ENCODE results near the gene PRKCZ. TPM values are rescaled to one million over a fixed set of nuclear protein-coding genes. Genes with fewer than 3 reads are reported as not detected.

Gene PRKCZ
- total RNA-seq, 1 experiment from 2014 or later, result 36.0 TPM

DNA sequence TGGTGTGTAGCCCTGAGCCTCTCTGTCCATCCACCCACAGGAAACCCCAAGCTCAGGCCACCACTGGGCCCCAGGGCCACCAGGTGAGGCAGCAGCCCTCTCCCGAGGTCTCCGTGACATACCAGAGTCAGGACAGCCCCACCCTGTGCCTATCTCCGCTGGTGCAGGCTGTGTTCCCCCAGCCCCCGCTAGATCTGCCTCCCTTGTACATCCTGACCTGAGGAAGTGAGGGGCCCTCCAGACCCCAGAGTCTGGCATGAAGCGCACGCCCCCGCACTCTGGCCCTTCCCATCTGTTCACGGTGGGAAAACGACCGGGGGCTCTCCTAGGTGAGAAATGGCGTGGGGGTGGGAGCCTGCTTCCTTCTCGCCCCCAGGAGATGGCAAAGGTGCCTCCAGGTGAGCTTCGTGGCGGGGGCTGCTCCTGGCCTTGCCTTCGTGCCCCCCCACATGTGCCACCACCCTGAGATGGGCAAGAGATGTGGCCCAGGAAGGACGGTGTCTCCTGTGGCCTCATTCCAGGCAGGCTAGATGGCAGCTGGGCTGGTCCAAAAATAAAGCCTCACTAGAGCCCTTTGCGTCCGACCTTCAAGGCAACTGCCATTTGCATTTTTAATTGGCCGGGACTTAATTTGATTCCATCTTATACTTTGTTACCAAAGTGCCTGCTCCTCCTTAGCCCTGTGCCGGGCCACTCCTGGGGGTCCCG lies 28.0 kb upstream of the PRKCZ start:
- TF ChIP-seq, protein P1, sequence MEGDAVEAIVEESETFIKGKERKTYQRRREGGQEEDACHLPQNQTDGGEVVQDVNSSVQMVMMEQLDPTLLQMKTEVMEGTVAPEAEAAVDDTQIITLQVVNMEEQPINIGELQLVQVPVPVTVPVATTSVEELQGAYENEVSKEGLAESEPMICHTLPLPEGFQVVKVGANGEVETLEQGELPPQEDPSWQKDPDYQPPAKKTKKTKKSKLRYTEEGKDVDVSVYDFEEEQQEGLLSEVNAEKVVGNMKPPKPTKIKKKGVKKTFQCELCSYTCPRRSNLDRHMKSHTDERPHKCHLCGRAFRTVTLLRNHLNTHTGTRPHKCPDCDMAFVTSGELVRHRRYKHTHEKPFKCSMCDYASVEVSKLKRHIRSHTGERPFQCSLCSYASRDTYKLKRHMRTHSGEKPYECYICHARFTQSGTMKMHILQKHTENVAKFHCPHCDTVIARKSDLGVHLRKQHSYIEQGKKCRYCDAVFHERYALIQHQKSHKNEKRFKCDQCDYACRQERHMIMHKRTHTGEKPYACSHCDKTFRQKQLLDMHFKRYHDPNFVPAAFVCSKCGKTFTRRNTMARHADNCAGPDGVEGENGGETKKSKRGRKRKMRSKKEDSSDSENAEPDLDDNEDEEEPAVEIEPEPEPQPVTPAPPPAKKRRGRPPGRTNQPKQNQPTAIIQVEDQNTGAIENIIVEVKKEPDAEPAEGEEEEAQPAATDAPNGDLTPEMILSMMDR (conservative IDR thresholded peaks at IDR 0.05), result no peak
- no peak for TF ChIP-seq EZH2 (IDR thresholded peaks at IDR 0.05; ENCODE audit: low read depth)
- CTCF ChIA-PET, result no interaction called here
- BruUV-seq (replicated peaks), result no TSS peak
- H3K36me3 ChIP-seq (ENCODE audit: low read depth), result no peaks in the 10 kb centered on the region
- no peaks in the 10 kb centered on the region for H3K4me1 ChIP-seq (replicated peaks; ENCODE audit: insufficient read depth)
- peaks cover 89% of the 10 kb centered on the region for H3K27me3 ChIP-seq (ENCODE audit: insufficient read depth, low read depth)
- H3K27ac ChIP-seq, result no peak overlapping the region
- no peak overlapping the region for H3K4me2 ChIP-seq
- intact Hi-C loops (cut with micrococcal nuclease; ENCODE audit: unreplicated experiment), result no loop called here
- H3K4me3 ChIP-seq, result no peak overlapping the region
- no peak overlapping the region for H2AFZ ChIP-seq
- no peaks in the 10 kb centered on the region for H3K9me2 ChIP-seq (ENCODE audit: insufficient read depth)
- H4K20me1 ChIP-seq (ENCODE audit: insufficient read depth), result no peaks in the 10 kb centered on the region
- DNase-seq, result no peak
- no peaks in the 10 kb centered on the region for H3K79me2 ChIP-seq (ENCODE audit: low read depth)
- POLR2A ChIA-PET (ENCODE audit: unreplicated experiment), result no interaction called here
- H3K9me3 ChIP-seq (ENCODE audit: insufficient read depth, low read depth), result no peaks in the 10 kb centered on the region
- peaks cover 3% of the 10 kb centered on the region; the same call in 1 of the 2 replicates for H3F3A ChIP-seq (ENCODE audit: insufficient read depth, low read depth)

DNA sequence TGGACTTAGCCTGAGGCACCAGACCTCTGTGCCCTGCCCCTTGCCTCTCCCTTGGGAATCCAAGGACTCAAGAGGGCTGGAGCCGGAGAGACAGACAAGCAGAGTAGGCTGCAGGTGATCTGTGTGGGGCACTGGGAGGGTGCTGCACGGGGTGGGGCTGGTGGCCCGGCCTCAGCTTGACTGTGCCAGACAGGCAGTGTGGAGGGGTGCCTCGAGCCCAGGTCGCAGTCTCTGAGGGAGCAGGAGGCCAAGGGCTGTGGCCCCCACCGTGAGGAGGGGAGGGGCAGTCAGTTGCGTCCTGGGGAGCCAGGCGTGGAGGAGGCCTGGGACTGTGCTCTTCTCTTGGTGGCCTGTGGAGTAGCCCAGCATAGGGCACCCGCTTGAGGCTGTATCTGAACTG lies 27.0 kb upstream of the PRKCZ start:
- Histone ChIP-seq H3K9me3 (ENCODE audit: insufficient read depth, low read depth) (no peaks in the 10 kb centered on the region), H3K4me1 (replicated peaks; ENCODE audit: insufficient read depth) (no peaks in the 10 kb centered on the region), H3K4me3 (no peak overlapping the region), H3F3A (ENCODE audit: insufficient read depth, low read depth) (peaks cover 3% of the 10 kb centered on the region; the same call in 1 of the 2 replicates), H3K27me3 (ENCODE audit: insufficient read depth, low read depth) (peaks cover 83% of the 10 kb centered on the region), H3K4me2 (no peak overlapping the region), H3K36me3 (ENCODE audit: low read depth) (no peaks in the 10 kb centered on the region), H3K79me2 (ENCODE audit: low read depth) (no peaks in the 10 kb centered on the region), H4K20me1 (ENCODE audit: insufficient read depth) (no peaks in the 10 kb centered on the region), H2AFZ (no peak overlapping the region), H3K9me2 (ENCODE audit: insufficient read depth) (no peaks in the 10 kb centered on the region), H3K27ac (no peak overlapping the region)
- ChIA-PET CTCF (no interaction called here), POLR2A (ENCODE audit: unreplicated experiment) (no interaction called here)
- no TSS peak for BruUV-seq (replicated peaks)
- intact Hi-C loops (cut with micrococcal nuclease; ENCODE audit: unreplicated experiment), result no loop called here
- DNase-seq, result no peak
- TF ChIP-seq EZH2 (IDR thresholded peaks at IDR 0.05; ENCODE audit: low read depth), result no peak
- TF ChIP-seq, protein P1 (conservative IDR thresholded peaks at IDR 0.05), result no peak

GRCh38 chr1:2024451-2024850 lies 25.8 kb upstream of the PRKCZ start:
- no peaks in the 10 kb centered on the region for H3K79me2 ChIP-seq (ENCODE audit: low read depth)
- H3K36me3 ChIP-seq (ENCODE audit: low read depth), result no peaks in the 10 kb centered on the region
- H3K9me2 ChIP-seq (ENCODE audit: insufficient read depth), result no peaks in the 10 kb centered on the region
- H3K4me2 ChIP-seq, result no peak overlapping the region
- H2AFZ ChIP-seq, result no peak overlapping the region
- H3K4me3 ChIP-seq, result no peak overlapping the region
- H3K27ac ChIP-seq, result no peak overlapping the region
- no peaks in the 10 kb centered on the region for H3F3A ChIP-seq (ENCODE audit: insufficient read depth, low read depth)
- POLR2A ChIA-PET (ENCODE audit: unreplicated experiment), result no interaction called here
- H3K4me1 ChIP-seq (replicated peaks; ENCODE audit: insufficient read depth), result no peaks in the 10 kb centered on the region
- no peaks in the 10 kb centered on the region for H4K20me1 ChIP-seq (ENCODE audit: insufficient read depth)
- intact Hi-C loops (cut with micrococcal nuclease; ENCODE audit: unreplicated experiment), result no loop called here
- no peaks in the 10 kb centered on the region for H3K9me3 ChIP-seq (ENCODE audit: insufficient read depth, low read depth)
- H3K27me3 ChIP-seq (ENCODE audit: insufficient read depth, low read depth), result peaks cover 85% of the 10 kb centered on the region
- no peak for DNase-seq
- BruUV-seq (replicated peaks), result no TSS peak
- TF ChIP-seq, protein P1 (conservative IDR thresholded peaks at IDR 0.05), result no peak
- TF ChIP-seq EZH2 (IDR thresholded peaks at IDR 0.05; ENCODE audit: low read depth), result no peak
- CTCF ChIA-PET, result no interaction called here

Measured in PC-9 (cell line).